HepG2 (cell line): ENCODE data around the gene PIGA. TPM values are rescaled to one million over a fixed set of nuclear protein-coding genes. Genes with fewer than 3 reads are reported as not detected.

Source experiments
- AGO1 ChIP-seq: fragments of 200-400 bp; formaldehyde crosslinking; IDR thresholded peaks from 2 replicates; pipeline ENCODE4 v1.6.1; 2017; ENCODE audit warnings: mild to moderate bottlenecking, low read depth, low read length, moderate library complexity; ENCODE audit not compliant: poor library complexity, severe bottlenecking
- DPF2 ChIP-seq: sonication (generic); formaldehyde crosslinking; IDR thresholded peaks from 2 replicates; pipeline ENCODE4 v1.4.0; 2020; ENCODE audit warnings: mild to moderate bottlenecking, low read depth, missing genetic modification reagents, borderline replicate concordance
- FOSL1 ChIP-seq: sonication (generic); formaldehyde crosslinking; IDR thresholded peaks from 2 replicates; pipeline ENCODE4 v1.9.0; 2021; ENCODE audit warnings: missing genetic modification reagents, borderline replicate concordance
- ISL2 ChIP-seq: sonication (generic); formaldehyde crosslinking; IDR thresholded peaks from 2 replicates; pipeline ENCODE4 v1.5.0; 2020; ENCODE audit warnings: missing genetic modification reagents
- MEIS2 ChIP-seq: sonication (generic); formaldehyde crosslinking; IDR thresholded peaks from 2 replicates; pipeline ENCODE4 v1.9.0; 2021; ENCODE audit warnings: mild to moderate bottlenecking, missing genetic modification reagents
- MNT ChIP-seq: fragments of 450-650 bp; IDR thresholded peaks from 2 replicates; pipeline ENCODE4 v1.6.1; 2016
- MXD3 ChIP-seq: IDR thresholded peaks from 2 replicates; pipeline ENCODE4 v1.6.1; 2016; ENCODE audit warnings: mild to moderate bottlenecking, missing biosample characterization, missing genetic modification reagents
- MYNN ChIP-seq: sonication (generic); formaldehyde crosslinking; IDR thresholded peaks from 2 replicates; pipeline ENCODE4 v1.4.0; 2020; ENCODE audit warnings: mild to moderate bottlenecking, low read depth, missing genetic modification reagents
- NRL ChIP-seq: sonication (generic); formaldehyde crosslinking; IDR thresholded peaks from 2 replicates; pipeline ENCODE4 v1.5.0; 2020; ENCODE audit warnings: missing genetic modification reagents, mild to moderate bottlenecking, moderate library complexity, borderline replicate concordance
- RBM22 ChIP-seq: fragments of 200-400 bp; formaldehyde crosslinking; optimal IDR thresholded peaks from 2 replicates; pipeline ENCODE3; 2017; ENCODE audit warnings: mild to moderate bottlenecking, low read length, moderate library complexity
- TSC22D2 ChIP-seq: sonication (generic); formaldehyde crosslinking; IDR thresholded peaks from 2 replicates; pipeline ENCODE4 v1.5.1; 2020; ENCODE audit warnings: missing genetic modification reagents, mild to moderate bottlenecking, borderline replicate concordance
- ZNF296 ChIP-seq: sonication (generic); formaldehyde crosslinking; conservative IDR thresholded peaks from 2 replicates; pipeline ENCODE4 v1.5.0; 2020; ENCODE audit warnings: mild to moderate bottlenecking, missing genetic modification reagents
- ZNF329 ChIP-seq: sonication (generic); formaldehyde crosslinking; IDR thresholded peaks from 2 replicates; pipeline ENCODE4 v1.9.0; 2021; ENCODE audit warnings: low read depth, mild to moderate bottlenecking, missing genetic modification reagents
- ZNF619 ChIP-seq: sonication (generic); formaldehyde crosslinking; IDR thresholded peaks from 2 replicates; pipeline ENCODE4 v1.4.0; 2020; ENCODE audit warnings: mild to moderate bottlenecking, missing genetic modification reagents
- ZNF761 ChIP-seq: sonication (generic); formaldehyde crosslinking; conservative IDR thresholded peaks from 2 replicates; pipeline ENCODE4 v1.4.0; 2020; ENCODE audit warnings: mild to moderate bottlenecking, missing genetic modification reagents
- ZSCAN12 ChIP-seq: sonication (generic); formaldehyde crosslinking; IDR thresholded peaks from 2 replicates; pipeline ENCODE4 v1.9.0; 2021; ENCODE audit warnings: mild to moderate bottlenecking, missing genetic modification reagents
- polyA plus RNA-seq, 8 experiments: library from polyadenylated mRNA; depleted of rRNA in 3 of 8; stranded (reverse) in 7 of 8; unstranded in 1 of 8; fragments of >200 nt; fragmentation: Illumina TruSeq in 4 of 8; extraction: Trizol in 4 of 8; gene quantifications; 2 replicates each; pipeline versions ENCODE4 v1.2.1 to v1.2.3, GENCODE V29; 2011 to 2016; ENCODE audit warnings: low read depth in 4 of 8, missing spikeins in 1 of 8, mixed read lengths in 1 of 8; ENCODE audit not compliant: insufficient read depth in 1 of 8
- total RNA-seq, 5 experiments: library from RNA; depleted of rRNA; stranded (reverse); fragments of >200 nt; fragmentation: Illumina TruSeq; extraction: Trizol; gene quantifications; 2 replicates each; pipeline ENCODE4 v1.2.3, GENCODE V29; 2016; ENCODE audit warnings: low read depth in 1 of 5
- TF ChIP-seq, protein P1 (sequence below): fragments of 450-650 bp; IDR thresholded peaks from 2 replicates; pipeline ENCODE4 v1.6.1; 2017; ENCODE audit warnings: mild to moderate bottlenecking
- TF ChIP-seq, protein P2 (sequence below): sonication (generic); formaldehyde crosslinking; IDR thresholded peaks from 2 replicates; pipeline ENCODE4 v1.4.0; 2020; ENCODE audit warnings: missing genetic modification reagents
- TF ChIP-seq, protein P3 (sequence below): sonication (generic); formaldehyde crosslinking; IDR thresholded peaks from 2 replicates; pipeline ENCODE4 v1.4.0; 2020; ENCODE audit warnings: missing genetic modification reagents, mild to moderate bottlenecking, borderline replicate concordance

PIGA gene
- total and polyA plus RNA-seq, 2 of the 13 experiments (the other 11 are each of a cell fraction or from before 2014, with no cell fraction given), result 6.0 to 13.0 TPM

DNA sequence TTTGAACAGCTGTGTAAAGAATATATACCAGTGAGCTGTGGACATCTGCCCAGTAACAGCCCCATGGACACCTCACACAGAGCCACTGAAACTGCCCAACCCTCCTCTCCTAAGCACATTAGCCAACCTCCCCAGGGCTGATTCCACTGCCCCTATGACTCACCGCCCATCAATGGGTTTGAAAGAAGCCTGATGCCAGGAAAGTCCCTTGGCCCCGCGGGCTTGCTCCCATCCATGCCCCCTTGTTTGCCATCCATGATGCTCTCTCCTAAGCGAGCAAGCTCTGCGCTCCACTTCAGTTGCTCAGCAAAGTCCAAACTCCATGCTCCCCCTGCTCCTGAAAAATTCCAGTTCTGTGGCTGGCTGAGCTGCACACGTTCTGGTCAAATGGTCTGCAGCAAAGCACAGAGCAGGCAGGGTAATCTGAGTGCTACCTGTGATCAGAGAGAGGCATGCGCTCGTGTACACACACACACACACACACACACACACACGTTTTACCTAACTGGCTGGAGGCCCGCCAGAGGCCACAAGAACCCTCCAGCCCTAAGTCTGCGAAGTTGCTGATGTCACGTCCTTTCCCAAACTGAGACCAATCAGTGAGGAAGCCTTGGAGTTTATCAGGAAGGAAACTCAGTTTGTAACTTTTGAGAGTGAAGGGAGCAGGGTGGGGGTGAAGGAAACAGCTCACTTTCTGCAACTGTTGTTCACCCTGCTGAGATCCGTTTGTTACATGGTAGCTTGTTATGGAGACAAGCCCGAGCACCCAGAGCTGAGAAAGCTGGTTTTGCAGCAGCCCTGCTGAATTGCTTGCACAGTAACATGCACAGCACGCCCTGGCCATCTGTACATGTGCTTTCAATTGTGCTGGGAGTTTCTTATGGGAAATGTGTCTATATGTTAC is 65.5 kb downstream of the PIGA start, which contains the start of gene ASB9 (continued):
- TF ChIP-seq MNT (0 out of 2 replicates have a peak, but pooled peaks have one; percentile 22), MXD3 (CRISPR knock-in tag) (no peak), RBM22 (no peak), TSC22D2 (CRISPR knock-in tag) (no peak), ZSCAN12 (CRISPR knock-in tag) (no peak), MEIS2 (no peak), ZNF761 (CRISPR knock-in tag) (0 out of 2 replicates have a peak, but pooled peaks have one; percentile 48), AGO1 (no peak), ZNF619 (no peak), ISL2 (CRISPR knock-in tag) (no peak), NRL (0 out of 2 replicates have a peak, but pooled peaks have one; percentile 18), ZNF329 (no peak), ZNF296 (CRISPR knock-in tag) (no peak), MYNN (CRISPR knock-in tag) (no peak), DPF2 (CRISPR knock-in tag) (peak; percentile 50; the same call in 1 of the 2 replicates), FOSL1 (CRISPR knock-in tag) (peak; percentile 29; the same call in 1 of the 2 replicates)
- TF ChIP-seq, protein P1, sequence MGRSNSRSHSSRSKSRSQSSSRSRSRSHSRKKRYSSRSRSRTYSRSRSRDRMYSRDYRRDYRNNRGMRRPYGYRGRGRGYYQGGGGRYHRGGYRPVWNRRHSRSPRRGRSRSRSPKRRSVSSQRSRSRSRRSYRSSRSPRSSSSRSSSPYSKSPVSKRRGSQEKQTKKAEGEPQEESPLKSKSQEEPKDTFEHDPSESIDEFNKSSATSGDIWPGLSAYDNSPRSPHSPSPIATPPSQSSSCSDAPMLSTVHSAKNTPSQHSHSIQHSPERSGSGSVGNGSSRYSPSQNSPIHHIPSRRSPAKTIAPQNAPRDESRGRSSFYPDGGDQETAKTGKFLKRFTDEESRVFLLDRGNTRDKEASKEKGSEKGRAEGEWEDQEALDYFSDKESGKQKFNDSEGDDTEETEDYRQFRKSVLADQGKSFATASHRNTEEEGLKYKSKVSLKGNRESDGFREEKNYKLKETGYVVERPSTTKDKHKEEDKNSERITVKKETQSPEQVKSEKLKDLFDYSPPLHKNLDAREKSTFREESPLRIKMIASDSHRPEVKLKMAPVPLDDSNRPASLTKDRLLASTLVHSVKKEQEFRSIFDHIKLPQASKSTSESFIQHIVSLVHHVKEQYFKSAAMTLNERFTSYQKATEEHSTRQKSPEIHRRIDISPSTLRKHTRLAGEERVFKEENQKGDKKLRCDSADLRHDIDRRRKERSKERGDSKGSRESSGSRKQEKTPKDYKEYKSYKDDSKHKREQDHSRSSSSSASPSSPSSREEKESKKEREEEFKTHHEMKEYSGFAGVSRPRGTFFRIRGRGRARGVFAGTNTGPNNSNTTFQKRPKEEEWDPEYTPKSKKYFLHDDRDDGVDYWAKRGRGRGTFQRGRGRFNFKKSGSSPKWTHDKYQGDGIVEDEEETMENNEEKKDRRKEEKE, result no peak
- TF ChIP-seq, protein P2, sequence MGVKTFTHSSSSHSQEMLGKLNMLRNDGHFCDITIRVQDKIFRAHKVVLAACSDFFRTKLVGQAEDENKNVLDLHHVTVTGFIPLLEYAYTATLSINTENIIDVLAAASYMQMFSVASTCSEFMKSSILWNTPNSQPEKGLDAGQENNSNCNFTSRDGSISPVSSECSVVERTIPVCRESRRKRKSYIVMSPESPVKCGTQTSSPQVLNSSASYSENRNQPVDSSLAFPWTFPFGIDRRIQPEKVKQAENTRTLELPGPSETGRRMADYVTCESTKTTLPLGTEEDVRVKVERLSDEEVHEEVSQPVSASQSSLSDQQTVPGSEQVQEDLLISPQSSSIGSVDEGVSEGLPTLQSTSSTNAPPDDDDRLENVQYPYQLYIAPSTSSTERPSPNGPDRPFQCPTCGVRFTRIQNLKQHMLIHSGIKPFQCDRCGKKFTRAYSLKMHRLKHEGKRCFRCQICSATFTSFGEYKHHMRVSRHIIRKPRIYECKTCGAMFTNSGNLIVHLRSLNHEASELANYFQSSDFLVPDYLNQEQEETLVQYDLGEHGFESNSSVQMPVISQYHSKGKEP (CRISPR knock-in tag), result no peak
- TF ChIP-seq, protein P3, sequence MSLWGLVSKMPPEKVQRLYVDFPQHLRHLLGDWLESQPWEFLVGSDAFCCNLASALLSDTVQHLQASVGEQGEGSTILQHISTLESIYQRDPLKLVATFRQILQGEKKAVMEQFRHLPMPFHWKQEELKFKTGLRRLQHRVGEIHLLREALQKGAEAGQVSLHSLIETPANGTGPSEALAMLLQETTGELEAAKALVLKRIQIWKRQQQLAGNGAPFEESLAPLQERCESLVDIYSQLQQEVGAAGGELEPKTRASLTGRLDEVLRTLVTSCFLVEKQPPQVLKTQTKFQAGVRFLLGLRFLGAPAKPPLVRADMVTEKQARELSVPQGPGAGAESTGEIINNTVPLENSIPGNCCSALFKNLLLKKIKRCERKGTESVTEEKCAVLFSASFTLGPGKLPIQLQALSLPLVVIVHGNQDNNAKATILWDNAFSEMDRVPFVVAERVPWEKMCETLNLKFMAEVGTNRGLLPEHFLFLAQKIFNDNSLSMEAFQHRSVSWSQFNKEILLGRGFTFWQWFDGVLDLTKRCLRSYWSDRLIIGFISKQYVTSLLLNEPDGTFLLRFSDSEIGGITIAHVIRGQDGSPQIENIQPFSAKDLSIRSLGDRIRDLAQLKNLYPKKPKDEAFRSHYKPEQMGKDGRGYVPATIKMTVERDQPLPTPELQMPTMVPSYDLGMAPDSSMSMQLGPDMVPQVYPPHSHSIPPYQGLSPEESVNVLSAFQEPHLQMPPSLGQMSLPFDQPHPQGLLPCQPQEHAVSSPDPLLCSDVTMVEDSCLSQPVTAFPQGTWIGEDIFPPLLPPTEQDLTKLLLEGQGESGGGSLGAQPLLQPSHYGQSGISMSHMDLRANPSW (CRISPR knock-in tag), result no peak
